HG03460 (cell line): Measurements from ENCODE around the gene OGFOD2.
"Not testable (repeated sequence)": the region's sequence is repeated elsewhere in the genome, so short reads cannot be mapped to it uniquely, and the experiment has no call there.

Experiments used
- ATAC-seq: cut with Tn5 transposase; IDR thresholded peaks from one replicate; pipeline ENCODE4 v1.9.1; 2021; ENCODE audit not compliant: unreplicated experiment

Gene OGFOD2

DNA sequence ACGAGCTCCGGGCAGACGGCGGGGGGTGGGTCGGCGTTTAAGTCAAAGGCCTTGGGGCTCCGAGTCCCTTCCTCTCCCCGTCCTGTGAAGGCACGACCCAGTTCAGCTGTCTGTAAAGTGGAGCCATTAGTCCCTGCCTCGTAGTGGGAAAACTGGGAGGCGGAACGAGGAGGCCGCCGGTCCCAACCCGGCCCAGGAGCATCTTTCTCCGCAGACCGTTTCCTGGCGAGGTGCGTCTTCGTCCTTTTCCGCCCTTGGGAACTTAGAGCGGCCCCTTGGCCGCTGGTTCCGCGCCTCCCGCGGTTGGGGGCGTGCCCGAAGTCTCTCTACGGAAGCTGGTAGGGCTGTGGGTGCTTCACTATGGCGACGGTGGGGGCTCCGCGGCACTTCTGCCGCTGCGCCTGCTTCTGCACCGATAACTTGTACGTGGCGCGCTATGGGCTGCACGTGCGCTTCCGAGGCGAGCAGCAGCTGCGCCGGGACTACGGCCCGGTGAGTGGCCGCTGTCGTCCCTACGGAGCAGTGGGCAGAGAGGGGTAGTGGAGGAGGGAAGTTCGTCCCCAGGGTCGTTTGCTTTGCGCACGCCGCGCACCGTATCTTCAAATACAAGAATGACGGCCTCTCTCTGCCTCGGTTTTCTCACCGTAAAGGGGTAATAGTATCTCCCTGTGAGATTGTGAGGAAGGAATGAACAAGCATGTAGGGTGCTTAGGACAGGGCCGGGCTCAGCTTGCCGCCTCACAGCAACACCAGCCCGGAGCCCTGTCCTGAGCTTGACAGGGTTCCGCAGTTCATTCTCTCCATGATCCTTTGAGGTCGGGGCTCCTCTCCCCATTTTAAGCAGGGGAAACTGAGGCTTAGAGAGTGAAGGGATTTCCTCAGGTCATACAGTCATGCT, at the start of gene OGFOD2:
OGFOD2 (plus strand) TSS at position 353 of the 898 bp plus-strand sequence; CDS start at position 361, 8 bp downstream.
- ATAC-seq, result peak; percentile 69

- ATAC-seq, result no peak
Observed at GRCh38 chr12:122927756-122928403, 47.2 kb upstream of the OGFOD2 start.

- no peak for ATAC-seq
Observed at GRCh38 chr12:122928404-122929147, 46.5 kb upstream of the OGFOD2 start.

- no peak for ATAC-seq
Observed at GRCh38 chr12:122929148-122929538, 45.9 kb upstream of the OGFOD2 start.

DNA sequence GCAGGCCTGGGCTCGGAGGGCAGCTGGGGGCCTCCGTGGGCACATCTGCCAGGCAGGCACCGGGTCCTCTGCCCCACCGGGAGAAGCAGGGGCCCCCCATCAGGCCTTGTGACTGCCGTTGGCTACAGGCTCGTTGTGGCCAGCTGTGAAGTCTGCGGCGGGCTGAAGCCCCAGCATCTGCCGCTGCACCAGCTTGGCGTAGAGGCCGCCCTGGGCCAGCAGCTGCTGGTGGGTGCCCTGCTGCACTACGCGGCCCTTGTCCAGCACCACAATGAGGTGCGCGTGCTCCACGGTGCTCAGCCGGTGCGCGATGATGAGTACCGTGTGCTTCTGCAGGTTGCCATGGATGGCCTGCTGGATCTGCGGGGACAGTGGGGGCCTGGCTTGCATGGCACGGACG, 45.2 kb upstream of the OGFOD2 start:
- no peak for ATAC-seq

DNA sequence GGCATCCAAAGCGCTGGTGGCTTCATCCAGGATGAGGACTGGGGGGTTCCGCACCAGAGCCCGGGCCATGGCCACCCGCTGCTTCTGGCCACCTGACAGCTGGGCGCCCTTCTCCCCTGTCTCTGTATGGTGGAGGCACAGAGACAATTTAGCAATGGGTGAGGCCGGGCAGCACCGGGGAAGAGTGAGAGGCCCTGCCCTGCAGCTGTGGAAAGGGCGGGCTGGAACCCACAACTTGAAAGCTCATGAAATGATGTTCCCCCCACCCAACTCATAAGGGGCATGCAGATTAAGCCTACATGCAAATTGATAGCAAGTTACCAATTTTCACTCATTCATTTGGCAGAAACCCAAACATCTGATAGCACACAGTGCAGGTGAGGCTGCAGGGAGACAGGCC, 42.8 kb upstream of the OGFOD2 start:
- no peak for ATAC-seq

DNA sequence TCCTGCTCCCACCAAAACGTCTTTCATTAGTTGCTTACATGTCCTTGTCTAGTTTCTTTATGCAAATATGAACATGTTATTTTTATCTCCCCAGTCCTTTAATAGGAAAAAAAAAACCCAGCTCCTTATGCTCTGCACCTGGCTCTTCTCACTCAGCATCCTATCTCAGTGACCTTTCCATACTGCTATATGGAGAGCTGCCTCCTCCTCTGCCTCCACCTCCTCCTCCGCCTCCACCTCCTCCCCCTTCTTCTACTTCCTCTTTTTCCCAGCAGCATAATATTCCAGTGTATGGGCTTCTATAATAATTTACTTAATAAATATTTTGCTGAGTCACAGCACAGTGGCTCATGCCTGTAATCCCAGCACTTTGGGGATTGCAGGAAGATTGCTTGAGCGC, 40.3 kb upstream of the OGFOD2 start:
- no peak for ATAC-seq

DNA sequence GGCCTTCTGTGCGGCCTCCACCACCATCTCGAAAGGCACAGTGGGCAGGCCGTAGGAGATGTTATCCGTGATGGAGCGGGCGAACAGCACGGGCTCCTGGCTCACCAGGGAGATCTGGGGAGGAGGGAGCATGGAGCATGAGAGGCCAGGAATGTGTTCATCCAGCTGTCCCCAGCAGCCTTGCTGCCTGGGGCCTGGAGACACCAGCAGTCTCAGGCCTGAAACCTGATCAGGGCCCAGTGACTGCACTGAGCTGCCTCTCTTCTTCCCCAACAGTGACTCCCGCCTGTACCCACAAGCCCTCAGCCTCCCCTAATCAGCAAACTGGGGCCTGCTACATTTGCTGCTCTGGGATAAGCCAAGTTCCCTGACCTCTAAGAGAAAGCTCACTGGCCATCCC, 39.7 kb upstream of the OGFOD2 start:
- no peak for ATAC-seq

- ATAC-seq, result no peak
Observed at GRCh38 chr12:122937622-122938091, 37.4 kb upstream of the OGFOD2 start.

DNA sequence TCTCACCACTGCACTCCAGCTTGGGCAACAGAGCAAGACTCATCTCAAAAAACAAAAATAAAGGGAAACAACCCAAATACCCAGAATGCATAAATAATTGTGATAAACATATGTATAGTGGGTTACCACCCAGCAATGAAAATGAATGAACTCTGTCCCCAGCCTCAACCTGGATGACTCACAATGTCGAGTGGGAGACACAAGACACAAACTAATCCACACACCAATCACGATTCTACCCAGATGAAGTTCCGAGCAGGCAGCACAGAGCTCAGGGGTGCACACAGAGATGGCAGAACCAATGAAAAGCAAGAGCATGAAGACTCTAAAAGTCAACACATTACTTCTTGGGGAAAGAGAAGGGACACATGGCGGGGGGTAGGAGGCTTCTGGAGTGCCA, 35.9 kb upstream of the OGFOD2 start:
- ATAC-seq, result no peak

DNA sequence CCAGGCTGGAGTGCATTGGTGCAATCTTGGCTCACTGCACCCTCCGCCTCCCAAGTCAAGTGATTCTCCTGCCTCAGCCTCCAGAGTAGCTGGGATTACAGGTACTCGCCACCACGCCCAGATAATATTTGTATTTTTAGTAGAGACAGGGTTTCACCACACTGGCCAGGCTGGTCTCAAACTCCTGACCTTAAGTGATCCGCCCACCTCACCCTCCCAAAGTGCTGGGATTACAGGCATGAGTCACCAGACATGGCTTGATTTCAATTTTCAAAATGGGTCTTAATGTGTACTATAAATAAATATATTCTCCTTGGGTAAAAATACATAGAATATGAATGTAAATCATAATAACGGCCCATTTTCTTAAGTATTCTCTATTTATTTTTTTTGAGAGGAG, 33.7 kb upstream of the OGFOD2 start:
- not testable (repeated sequence) for ATAC-seq

DNA sequence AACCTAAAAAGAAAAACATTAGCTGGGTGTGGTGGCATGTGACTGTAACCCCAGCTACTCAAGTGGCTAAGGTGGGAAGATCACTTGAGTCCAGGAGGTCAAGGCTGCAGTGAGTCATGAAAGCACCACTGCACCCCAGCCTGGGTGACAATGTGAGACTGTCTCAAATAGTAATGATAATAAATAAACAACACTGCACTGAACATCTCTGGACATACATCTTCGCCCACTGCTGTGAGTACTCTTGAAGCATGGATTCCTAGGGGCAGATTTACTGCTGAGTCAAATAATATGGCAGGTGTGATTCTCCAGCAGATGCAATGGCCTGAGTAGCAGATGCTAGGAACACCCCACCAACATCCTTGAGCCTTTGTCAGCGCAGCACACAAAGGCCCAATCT, 32.4 kb upstream of the OGFOD2 start:
- no peak for ATAC-seq

- no peak for ATAC-seq
Observed at GRCh38 chr12:122943196-122943595, 31.8 kb upstream of the OGFOD2 start.

GRCh38 chr12:122944605-122945592, 30.1 kb upstream of the OGFOD2 start:
- no peak for ATAC-seq

DNA sequence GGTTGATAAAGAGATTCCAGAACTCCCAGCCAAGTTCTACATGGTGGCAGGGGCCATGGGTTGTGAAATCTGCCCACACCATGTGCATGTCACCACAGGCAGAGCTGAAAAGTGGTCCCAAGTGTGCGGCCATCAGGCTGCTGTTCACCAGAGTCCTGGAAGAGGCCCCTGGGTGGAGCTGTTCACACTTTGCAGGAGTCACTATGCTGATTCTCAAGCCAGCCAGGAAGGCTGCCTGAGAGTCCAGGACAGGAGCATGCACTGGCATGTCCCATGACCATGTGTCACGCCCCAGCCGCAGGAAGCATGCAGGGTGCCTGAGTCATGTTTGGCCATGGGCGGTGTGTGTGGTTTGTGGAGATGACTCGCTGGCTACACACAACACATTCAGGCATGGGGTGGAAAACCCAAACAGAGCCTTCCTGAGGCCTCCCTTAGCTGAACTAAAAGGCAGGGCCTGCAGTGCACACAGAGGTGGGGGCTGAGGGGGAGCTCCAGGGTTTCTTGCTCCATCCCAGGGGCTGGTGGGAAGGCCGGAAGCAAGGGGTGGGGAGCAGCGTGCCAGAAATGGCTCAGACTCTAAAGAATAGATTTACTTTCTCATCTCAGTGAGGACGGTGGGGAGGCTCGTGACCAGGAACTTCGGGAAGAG, 28.2 kb upstream of the OGFOD2 start:
- peak; percentile 54 for ATAC-seq

DNA sequence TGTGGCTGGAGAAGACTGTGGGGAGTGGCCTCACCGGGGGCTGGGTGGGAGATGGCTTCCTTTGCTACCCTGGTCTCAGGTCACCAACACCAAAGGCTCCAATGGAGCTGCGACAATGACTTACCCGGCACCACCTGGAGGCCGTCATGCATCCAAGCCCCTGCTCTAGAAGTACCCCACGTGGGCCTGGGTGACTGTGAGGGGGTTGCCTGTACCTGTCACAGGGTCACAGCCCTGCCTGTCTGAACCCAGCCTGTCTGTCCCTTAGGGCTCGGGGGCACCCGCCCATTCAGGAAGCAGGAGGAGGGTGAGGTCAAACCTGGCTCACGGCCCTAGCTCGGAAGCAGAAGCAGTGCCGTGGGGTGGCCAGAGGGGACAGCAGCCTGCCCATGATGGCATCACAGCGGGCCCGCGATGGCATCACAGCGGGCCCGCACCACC, 27.7 kb upstream of the OGFOD2 start:
- peak; percentile 9 for ATAC-seq

GRCh38 chr12:122948605-122949004, 26.4 kb upstream of the OGFOD2 start:
- ATAC-seq, result no peak

DNA sequence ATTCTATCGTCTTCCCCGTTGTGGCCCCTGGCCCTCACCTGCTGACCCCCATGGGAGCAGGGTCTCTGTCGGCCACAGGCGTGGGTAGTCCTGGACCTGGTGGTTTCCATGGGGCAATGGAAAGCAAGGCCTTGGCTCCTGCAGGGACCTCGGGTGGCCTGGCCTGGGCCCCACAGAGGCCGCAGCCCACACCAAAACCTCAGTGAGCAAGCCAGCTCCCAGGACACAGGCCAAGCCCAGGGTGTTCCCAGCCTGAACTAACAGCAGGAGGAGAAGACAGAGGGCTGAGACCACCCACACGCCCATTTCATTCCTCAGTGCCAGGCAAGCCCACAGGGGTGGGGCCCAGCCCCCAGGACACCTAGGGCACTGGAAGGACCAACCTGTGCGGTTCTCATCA, 25.6 kb upstream of the OGFOD2 start:
- ATAC-seq, result no peak

GRCh38 chr12:122949816-122950675, 25.0 kb upstream of the OGFOD2 start:
- ATAC-seq, result no peak
